Measurements from ENCODE around the gene ZNRF3.
A peak's percentile ranks its signal among the peaks of the same experiment; 100 is the strongest.
"Not testable (repeated sequence)": the region's sequence is repeated elsewhere in the genome, so short reads cannot be mapped to it uniquely, and the experiment has no call there.

The ZNRF3 gene

DNA sequence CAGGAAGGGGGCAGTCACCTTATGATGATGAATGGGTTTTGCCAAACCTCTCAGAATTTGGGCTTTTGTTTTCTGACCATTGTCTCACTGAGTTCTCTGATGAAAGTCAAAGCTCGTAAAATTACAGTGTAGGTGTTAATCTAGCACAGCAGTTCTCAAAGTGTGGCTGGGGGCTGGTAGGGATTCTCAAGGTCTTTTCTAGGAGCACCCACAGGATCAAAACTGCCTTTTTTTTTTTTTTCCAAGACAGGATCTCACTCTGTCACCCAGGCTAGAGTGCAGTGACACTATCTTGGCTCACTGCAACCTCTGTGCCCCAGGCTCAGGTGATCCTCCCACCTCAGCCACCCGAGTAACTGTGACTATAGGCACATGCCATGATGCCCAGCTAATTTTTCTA lies 112.2 kb downstream of the ZNRF3 start:
- Histone ChIP-seq H3K36me3 (ENCODE audit: control insufficient read depth, insufficient read depth, low read length, severe bottlenecking) (no peaks in the 10 kb centered on the region), H3K4me1 (ENCODE audit: control insufficient read depth, insufficient read depth, low read length) (peaks cover 19% of the 10 kb centered on the region), H3K27me3 (replicated peaks; ENCODE audit: control insufficient read depth, insufficient read depth, low read length) (no peaks in the 10 kb centered on the region), H3K9ac (ENCODE audit: low read length) (no peak overlapping the region), H3K9me3 (ENCODE audit: control insufficient read depth, low read length) (no peaks in the 10 kb centered on the region), H3K4me3 (ENCODE audit: low read length) (no peak overlapping the region)
- DNase-seq (ENCODE audit: low read depth) = no peak

DNA sequence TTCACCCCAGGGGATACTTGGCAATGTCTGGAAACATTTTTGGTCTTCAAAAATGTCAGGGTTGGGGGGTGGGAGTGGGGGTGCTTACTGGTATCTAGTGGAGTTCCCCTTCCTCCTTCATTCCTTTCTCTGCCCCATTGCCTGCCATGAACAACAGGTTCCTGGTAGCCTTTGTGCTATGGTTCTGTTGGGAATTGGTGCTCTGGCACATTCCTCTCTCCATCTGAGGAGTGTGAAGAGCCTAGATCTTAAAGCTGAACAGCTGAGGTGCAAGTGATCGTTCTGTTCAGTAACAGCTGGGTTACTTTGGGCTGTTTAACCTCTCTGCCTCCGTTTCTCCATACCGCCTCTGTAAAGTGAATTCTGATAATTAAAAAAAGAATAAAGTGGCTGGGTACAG lies 114.0 kb downstream of the ZNRF3 start:
- Histone ChIP-seq H3K36me3 (ENCODE audit: control insufficient read depth, insufficient read depth, low read length, severe bottlenecking) (no peaks in the 10 kb centered on the region), H3K27me3 (replicated peaks; ENCODE audit: control insufficient read depth, insufficient read depth, low read length) (no peaks in the 10 kb centered on the region), H3K4me1 (ENCODE audit: control insufficient read depth, insufficient read depth, low read length) (peaks cover 21% of the 10 kb centered on the region), H3K4me3 (ENCODE audit: low read length) (no peak overlapping the region), H3K9ac (ENCODE audit: low read length) (no peak overlapping the region), H3K9me3 (ENCODE audit: control insufficient read depth, low read length) (no peaks in the 10 kb centered on the region)
- no peak for DNase-seq (ENCODE audit: low read depth)

GRCh38 chr22:28998681-28999080 lies 115.3 kb downstream of the ZNRF3 start:
- Histone ChIP-seq H3K9me3 (ENCODE audit: control insufficient read depth, low read length) (no peaks in the 10 kb centered on the region), H3K27me3 (replicated peaks; ENCODE audit: control insufficient read depth, insufficient read depth, low read length) (no peaks in the 10 kb centered on the region), H3K4me3 (ENCODE audit: low read length) (no peak overlapping the region), H3K36me3 (ENCODE audit: control insufficient read depth, insufficient read depth, low read length, severe bottlenecking) (no peaks in the 10 kb centered on the region), H3K4me1 (ENCODE audit: control insufficient read depth, insufficient read depth, low read length) (peaks cover 21% of the 10 kb centered on the region), H3K9ac (ENCODE audit: low read length) (no peak overlapping the region)
- no peak for DNase-seq (ENCODE audit: low read depth)

GRCh38 chr22:28999510-28999909 lies 116.1 kb downstream of the ZNRF3 start:
- no peaks in the 10 kb centered on the region for H3K27me3 ChIP-seq (replicated peaks; ENCODE audit: control insufficient read depth, insufficient read depth, low read length)
- H3K9me3 ChIP-seq (ENCODE audit: control insufficient read depth, low read length) = no peaks in the 10 kb centered on the region
- H3K9ac ChIP-seq (ENCODE audit: low read length) = peak overlapping the region; percentile 3
- no peak for DNase-seq (ENCODE audit: low read depth)
- no peaks in the 10 kb centered on the region for H3K36me3 ChIP-seq (ENCODE audit: control insufficient read depth, insufficient read depth, low read length, severe bottlenecking)
- H3K4me1 ChIP-seq (ENCODE audit: control insufficient read depth, insufficient read depth, low read length) = peaks cover 21% of the 10 kb centered on the region
- H3K4me3 ChIP-seq (ENCODE audit: low read length) = peak overlapping the region; percentile 5

- peak overlapping the region; percentile 3 for H3K9ac ChIP-seq (ENCODE audit: low read length)
- peak; percentile 19 for DNase-seq (ENCODE audit: low read depth)
- H3K4me3 ChIP-seq (ENCODE audit: low read length) = peak overlapping the region; percentile 5
- H3K4me1 ChIP-seq (ENCODE audit: control insufficient read depth, insufficient read depth, low read length) = peaks cover 24% of the 10 kb centered on the region
- H3K27me3 ChIP-seq (replicated peaks; ENCODE audit: control insufficient read depth, insufficient read depth, low read length) = no peaks in the 10 kb centered on the region
- H3K9me3 ChIP-seq (ENCODE audit: control insufficient read depth, low read length) = no peaks in the 10 kb centered on the region
- H3K36me3 ChIP-seq (ENCODE audit: control insufficient read depth, insufficient read depth, low read length, severe bottlenecking) = no peaks in the 10 kb centered on the region
These were observed 116.7 kb downstream of the ZNRF3 start for GRCh38 chr22:28999919-29000556.

DNA sequence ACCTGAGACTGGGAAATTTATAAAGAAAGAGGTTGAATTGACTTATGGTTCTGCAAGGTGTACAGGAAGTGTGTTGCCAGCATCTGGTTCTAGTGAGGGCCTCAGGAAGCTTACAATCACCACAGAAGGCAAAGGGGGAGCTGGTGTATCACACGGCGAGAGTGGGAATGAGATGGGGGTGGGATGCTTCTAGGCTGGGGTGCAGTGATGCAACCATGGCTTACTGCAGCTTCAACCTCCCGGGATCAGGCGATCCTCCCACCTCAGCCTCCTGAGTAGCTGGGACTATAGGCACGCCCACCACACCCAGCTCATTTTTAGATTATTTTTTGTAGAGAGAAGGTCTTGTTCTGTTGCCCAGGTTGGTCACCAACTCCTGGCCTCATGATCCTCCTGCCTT lies 117.3 kb downstream of the ZNRF3 start:
- H3K9ac ChIP-seq (ENCODE audit: low read length) = no peak overlapping the region
- H3K9me3 ChIP-seq (ENCODE audit: control insufficient read depth, low read length) = no peaks in the 10 kb centered on the region
- no peaks in the 10 kb centered on the region for H3K36me3 ChIP-seq (ENCODE audit: control insufficient read depth, insufficient read depth, low read length, severe bottlenecking)
- H3K4me3 ChIP-seq (ENCODE audit: low read length) = no peak overlapping the region
- no peaks in the 10 kb centered on the region for H3K27me3 ChIP-seq (replicated peaks; ENCODE audit: control insufficient read depth, insufficient read depth, low read length)
- H3K4me1 ChIP-seq (ENCODE audit: control insufficient read depth, insufficient read depth, low read length) = peaks cover 25% of the 10 kb centered on the region
- no peak for DNase-seq (ENCODE audit: low read depth)

- DNase-seq (ENCODE audit: low read depth) = no peak
- Histone ChIP-seq H3K4me1 (ENCODE audit: control insufficient read depth, insufficient read depth, low read length) (peaks cover 25% of the 10 kb centered on the region), H3K36me3 (ENCODE audit: control insufficient read depth, insufficient read depth, low read length, severe bottlenecking) (no peaks in the 10 kb centered on the region), H3K4me3 (ENCODE audit: low read length) (no peak overlapping the region), H3K9me3 (ENCODE audit: control insufficient read depth, low read length) (no peaks in the 10 kb centered on the region), H3K9ac (ENCODE audit: low read length) (no peak overlapping the region), H3K27me3 (replicated peaks; ENCODE audit: control insufficient read depth, insufficient read depth, low read length) (no peaks in the 10 kb centered on the region)
These were observed 119.2 kb downstream of the ZNRF3 start for GRCh38 chr22:29002603-29003002.

DNA sequence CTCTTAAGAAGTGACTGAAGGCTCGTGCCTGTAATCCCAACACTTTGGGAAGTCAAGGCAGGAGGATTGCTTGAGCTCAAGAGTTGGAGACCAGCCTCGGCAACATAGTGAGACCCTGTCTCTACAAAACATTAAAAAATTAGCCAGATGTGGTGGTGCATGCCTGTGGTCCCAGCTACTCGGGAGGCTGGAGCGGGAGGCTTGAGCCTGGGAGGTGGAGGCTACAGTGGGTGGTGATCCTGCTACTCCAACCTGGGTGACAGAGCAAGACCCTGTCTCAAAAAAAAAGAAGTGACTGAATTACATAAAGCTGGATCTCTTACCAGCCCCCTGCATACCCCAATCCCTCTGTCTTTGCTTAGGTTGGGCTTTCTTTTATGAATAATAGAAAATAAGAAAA lies 120.2 kb downstream of the ZNRF3 start:
- peaks cover 23% of the 10 kb centered on the region for H3K4me1 ChIP-seq (ENCODE audit: control insufficient read depth, insufficient read depth, low read length)
- no peak for DNase-seq (ENCODE audit: low read depth)
- H3K36me3 ChIP-seq (ENCODE audit: control insufficient read depth, insufficient read depth, low read length, severe bottlenecking) = no peaks in the 10 kb centered on the region
- no peak overlapping the region for H3K9ac ChIP-seq (ENCODE audit: low read length)
- H3K4me3 ChIP-seq (ENCODE audit: low read length) = no peak overlapping the region
- H3K27me3 ChIP-seq (replicated peaks; ENCODE audit: control insufficient read depth, insufficient read depth, low read length) = no peaks in the 10 kb centered on the region
- no peaks in the 10 kb centered on the region for H3K9me3 ChIP-seq (ENCODE audit: control insufficient read depth, low read length)

- no peaks in the 10 kb centered on the region for H3K9me3 ChIP-seq (ENCODE audit: control insufficient read depth, low read length)
- no peak for DNase-seq (ENCODE audit: low read depth)
- H3K36me3 ChIP-seq (ENCODE audit: control insufficient read depth, insufficient read depth, low read length, severe bottlenecking) = no peaks in the 10 kb centered on the region
- H3K4me3 ChIP-seq (ENCODE audit: low read length) = no peak overlapping the region
- peaks cover 21% of the 10 kb centered on the region for H3K4me1 ChIP-seq (ENCODE audit: control insufficient read depth, insufficient read depth, low read length)
- H3K9ac ChIP-seq (ENCODE audit: low read length) = no peak overlapping the region
- no peaks in the 10 kb centered on the region for H3K27me3 ChIP-seq (replicated peaks; ENCODE audit: control insufficient read depth, insufficient read depth, low read length)
These were observed 120.7 kb downstream of the ZNRF3 start for GRCh38 chr22:29003975-29004646.

DNA sequence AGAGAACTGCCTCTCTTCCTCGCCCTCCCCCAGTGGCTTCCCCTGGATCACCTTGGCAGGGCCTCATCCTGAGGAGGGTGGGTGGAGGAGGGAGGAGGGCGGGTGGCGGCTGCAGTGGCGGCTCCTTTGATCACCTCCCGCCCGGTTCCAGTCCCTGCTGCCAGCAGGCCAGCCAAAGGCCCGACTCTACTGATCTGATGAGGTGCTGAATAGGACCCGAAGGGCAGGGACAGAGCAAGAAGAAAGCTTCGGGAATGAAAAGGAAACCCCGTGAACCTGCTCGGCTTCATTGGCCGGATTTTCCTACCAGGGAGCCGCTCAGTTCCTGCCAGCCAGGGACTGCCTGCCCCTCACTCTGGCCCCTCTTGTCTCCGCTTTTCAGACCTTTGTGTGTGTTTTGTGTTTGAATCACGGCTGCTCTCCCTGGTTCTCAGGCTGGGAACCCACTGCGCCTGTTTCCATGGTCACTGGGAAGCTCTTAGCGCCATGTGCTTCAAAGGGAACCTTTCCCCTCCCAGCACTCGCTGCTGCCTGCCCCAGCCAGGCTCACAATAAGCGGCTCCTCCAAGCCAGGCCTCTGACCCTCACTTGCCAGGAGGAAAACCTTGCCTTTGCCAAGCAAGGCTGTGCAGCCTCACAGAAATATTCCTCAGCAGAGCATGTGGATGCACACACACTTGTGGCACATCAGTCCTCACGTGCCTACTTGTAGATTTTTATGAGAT lies 121.4 kb downstream of the ZNRF3 start:
- H3K9ac ChIP-seq (ENCODE audit: low read length) = no peak overlapping the region
- no peaks in the 10 kb centered on the region for H3K9me3 ChIP-seq (ENCODE audit: control insufficient read depth, low read length)
- H3K27me3 ChIP-seq (replicated peaks; ENCODE audit: control insufficient read depth, insufficient read depth, low read length) = no peaks in the 10 kb centered on the region
- H3K4me1 ChIP-seq (ENCODE audit: control insufficient read depth, insufficient read depth, low read length) = peaks cover 14% of the 10 kb centered on the region
- no peak for DNase-seq (ENCODE audit: low read depth)
- H3K36me3 ChIP-seq (ENCODE audit: control insufficient read depth, insufficient read depth, low read length, severe bottlenecking) = no peaks in the 10 kb centered on the region
- H3K4me3 ChIP-seq (ENCODE audit: low read length) = no peak overlapping the region

- H3K9me3 ChIP-seq (ENCODE audit: control insufficient read depth, low read length); H3K4me3 ChIP-seq (ENCODE audit: low read length); H3K36me3 ChIP-seq (ENCODE audit: control insufficient read depth, insufficient read depth, low read length, severe bottlenecking); H3K4me1 ChIP-seq (ENCODE audit: control insufficient read depth, insufficient read depth, low read length); DNase-seq (ENCODE audit: low read depth); H3K9ac ChIP-seq (ENCODE audit: low read length); H3K27me3 ChIP-seq (replicated peaks; ENCODE audit: control insufficient read depth, insufficient read depth, low read length): not testable (repeated sequence)
These were observed 122.4 kb downstream of the ZNRF3 start for GRCh38 chr22:29005754-29006153.

Data from adipocyte (in vitro differentiated cells).